NCI-H524 treated with DMSO at 0.1 percent for 48 hours (cell line): Measurements from ENCODE around the gene PPM1M.

ENCODE experiments used
- DNase-seq: peaks from one replicate; lab custom pipeline; 2025; lab: John Stamatoyannopoulos, UW

PPM1M gene

GRCh38 chr3:52216585-52217408 is 28.8 kb upstream of the PPM1M start:
- DNase-seq: no peak

DNA sequence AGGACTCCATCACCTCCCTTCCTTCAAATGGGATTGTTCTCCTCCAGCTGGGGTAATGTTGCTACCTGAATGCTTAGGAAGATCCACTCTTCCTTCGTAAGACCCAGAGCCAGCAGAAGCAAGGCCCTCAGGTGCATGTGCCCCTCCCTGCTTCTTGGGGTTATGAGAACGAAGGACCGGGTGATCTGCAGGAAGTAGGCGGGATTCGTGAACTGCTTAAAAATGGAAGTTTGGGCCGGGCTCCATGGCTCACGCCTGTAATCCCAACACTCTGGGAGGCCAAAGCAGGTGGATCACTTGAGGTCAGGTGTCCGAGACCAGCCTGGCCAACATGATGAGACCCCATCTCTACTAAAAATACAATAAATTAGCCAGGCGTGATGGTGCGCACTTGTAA is 28.2 kb upstream of the PPM1M start:
- DNase-seq: no peak

GRCh38 chr3:52218026-52218425 is 27.5 kb upstream of the PPM1M start:
- DNase-seq: no peak

DNA sequence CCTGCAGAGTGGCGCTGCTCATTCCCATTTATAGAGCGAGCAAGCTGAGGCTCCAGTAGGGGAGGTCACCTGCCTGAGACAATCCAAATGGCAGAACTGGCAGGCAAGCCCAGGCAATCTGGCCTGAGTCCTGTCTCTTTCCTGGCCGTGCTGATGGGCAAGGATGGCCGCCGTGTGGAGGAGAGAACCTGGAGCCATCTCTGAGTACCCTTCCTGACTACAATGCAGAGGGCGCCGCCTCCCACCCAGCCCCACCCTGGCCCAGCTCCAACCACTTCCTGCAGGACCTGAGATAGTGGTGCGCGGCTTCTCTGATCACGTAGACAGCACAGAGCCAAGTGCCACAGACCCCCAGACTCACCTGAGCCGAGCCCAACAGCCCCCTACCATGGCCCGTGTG is 27.1 kb upstream of the PPM1M start:
- DNase-seq: no peak

- no peak for DNase-seq
Measured at GRCh38 chr3:52218937-52219650, 26.5 kb upstream of the PPM1M start.

DNA sequence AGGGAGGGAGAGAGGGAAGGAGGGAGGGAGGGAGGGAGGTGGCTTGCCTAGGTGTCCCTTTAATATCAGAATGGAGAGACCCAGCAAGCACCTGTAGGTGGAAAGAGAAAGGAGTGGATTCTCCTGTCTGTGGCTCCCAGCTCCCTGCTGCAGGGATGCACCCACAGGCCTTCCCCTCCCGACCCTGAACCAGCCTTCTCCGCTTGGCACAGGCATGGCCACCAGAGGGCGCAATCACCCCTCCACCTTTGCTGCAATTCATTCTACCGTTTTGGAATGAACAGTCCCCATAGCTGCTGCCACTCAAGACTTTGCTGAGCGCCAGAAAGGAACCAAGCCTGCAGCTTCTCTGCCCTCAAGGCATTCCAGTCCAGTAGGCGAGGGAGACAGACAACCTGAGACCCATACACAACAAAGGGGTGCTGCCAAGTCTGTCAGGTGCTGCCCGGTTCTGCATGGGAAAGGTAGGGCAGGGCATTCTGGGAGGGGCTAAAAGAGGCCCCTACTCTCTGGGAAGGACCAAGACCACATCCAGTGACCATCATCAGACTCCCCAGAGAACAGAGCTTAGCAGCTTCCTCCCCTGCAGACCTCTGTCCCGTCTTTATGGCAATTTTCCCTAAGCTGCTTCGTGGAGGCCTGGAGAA is 25.1 kb upstream of the PPM1M start:
- no peak for DNase-seq

GRCh38 chr3:52221141-52221562 is 24.4 kb upstream of the PPM1M start:
- DNase-seq: no peak

DNA sequence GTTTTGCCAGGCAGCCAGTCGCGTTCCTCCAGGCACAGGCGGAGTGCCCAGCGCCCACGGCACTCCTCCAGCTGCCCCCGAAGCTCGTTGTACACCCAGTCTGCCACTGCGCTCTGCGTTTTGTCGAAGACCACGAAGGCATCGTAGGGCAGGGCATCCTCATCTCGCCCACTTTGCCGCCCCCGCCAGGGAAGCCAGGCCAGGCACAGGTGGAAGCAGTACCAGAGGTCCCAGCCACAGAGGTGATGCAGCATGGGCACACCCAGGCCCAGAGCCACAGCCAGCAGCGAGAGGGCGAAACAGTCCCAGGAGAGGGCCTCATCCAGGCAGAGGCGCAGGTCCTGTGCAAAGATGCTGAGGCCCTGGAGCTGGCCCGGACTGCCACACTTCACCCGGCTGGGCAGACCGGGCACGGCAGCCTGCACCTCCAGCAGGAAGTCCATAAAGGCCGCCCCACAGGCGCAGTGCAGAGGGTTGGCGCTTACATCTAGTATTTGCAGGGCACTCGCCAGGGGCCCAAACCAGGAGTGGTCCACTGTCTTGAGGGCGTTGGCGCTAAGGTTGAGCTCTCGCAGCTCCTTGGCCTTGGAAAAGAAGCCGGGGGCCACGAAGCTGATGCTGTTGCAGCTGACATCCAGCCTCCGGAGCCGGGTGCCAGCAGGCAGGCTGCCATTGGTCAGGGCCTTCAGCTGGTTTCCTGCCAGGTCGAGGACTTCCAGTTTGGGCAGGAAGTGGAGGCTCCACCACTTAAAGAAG is 23.8 kb upstream of the PPM1M start:
- no peak for DNase-seq

GRCh38 chr3:52222319-52223221 is 23.0 kb upstream of the PPM1M start:
- no peak for DNase-seq

- DNase-seq: no peak
Measured at GRCh38 chr3:52223449-52224408, 21.8 kb upstream of the PPM1M start.

GRCh38 chr3:52225452-52226228 is 19.9 kb upstream of the PPM1M start, which contains the start of gene TLR9:
TLR9 (minus strand) TSS chr3:52225645; CDS start chr3:52225529, 116 bp downstream.
- no peak for DNase-seq

DNA sequence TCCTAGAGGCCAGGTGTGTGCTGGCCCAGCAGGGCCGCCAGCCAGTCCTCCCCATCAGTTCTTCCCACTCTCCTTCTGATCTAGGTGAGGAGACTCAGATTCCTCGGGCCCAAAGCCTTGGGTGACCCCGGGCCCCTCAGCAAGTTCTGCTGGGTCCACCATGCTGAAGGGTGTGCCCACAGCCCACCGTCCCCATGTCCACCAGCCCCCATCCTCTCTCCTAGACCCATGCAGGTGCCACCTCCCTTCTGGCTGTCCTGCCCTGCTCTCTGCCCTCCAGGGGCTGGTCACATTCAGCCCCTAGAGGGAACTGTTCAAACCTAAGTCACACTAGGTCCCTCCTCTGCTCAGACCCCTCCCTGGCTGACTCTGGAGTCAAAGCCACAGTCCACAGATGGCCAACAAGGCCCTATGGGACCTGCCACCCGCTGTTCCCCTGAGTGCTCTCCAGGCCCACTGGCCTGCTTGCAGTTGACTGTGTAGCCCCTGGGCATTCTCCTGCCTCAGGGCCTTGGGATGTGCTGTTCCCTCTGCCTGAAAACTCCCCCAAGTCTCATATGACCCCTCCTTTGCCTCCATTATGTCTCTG is 19.2 kb upstream of the PPM1M start:
- DNase-seq: no peak

DNA sequence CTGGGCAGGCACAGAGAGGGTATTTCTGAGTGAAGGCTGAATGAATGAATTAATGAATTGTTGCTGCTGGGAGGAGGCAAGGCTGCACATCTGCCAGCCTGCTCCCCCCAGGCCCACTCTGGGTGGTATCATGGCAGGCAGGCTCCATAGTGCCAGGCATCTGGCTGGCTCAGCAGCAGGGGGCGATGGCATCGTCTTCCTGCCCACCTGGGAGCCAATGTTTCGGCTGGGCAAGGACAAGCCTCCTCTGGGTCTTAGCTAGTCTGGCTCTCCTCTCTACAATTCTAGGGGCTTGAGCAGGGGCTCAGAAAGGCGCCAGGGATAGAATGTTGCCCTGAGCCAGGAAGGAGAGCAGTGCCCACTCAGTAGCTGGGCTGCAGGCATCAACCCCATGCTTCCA is 18.4 kb upstream of the PPM1M start:
- no peak for DNase-seq

DNA sequence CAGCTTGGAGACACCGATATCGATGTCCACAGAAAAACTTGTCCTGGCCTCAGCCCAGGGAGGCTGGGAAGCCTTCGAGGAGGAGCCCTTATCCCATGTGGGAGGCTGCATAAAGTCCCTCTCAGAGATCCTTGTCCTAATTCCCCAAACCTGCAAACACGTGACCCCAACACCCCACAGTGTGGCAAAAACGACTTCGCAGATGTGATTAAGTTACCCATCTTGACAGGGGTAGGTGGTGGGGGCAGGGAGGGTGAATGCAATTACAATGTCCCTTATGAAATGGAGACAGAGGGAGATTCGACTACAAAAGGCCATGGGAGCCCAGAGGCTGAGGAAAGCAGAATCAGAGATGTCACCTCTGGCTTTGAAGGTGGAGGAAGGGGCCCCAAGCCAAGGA is 17.8 kb upstream of the PPM1M start:
- DNase-seq: no peak

DNA sequence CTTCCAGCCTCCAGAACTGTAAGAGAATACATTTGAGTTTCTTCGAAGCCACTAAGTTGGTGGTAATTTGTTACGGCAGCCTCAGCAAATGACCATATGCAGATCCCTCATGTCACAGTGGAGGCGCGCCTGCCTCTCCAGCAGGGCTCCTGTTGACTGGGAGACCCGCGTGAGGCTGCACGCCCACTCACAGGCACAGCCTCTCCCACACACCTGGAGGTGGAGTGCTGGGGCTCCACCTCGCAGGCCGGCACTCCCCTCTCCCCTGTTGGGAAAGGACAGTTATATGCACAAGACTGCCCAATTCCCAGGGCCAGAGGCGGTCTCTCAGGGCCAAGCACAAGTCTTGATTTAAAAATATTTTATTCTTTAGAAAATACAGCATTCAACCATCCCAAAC is 17.3 kb upstream of the PPM1M start:
- no peak for DNase-seq

DNA sequence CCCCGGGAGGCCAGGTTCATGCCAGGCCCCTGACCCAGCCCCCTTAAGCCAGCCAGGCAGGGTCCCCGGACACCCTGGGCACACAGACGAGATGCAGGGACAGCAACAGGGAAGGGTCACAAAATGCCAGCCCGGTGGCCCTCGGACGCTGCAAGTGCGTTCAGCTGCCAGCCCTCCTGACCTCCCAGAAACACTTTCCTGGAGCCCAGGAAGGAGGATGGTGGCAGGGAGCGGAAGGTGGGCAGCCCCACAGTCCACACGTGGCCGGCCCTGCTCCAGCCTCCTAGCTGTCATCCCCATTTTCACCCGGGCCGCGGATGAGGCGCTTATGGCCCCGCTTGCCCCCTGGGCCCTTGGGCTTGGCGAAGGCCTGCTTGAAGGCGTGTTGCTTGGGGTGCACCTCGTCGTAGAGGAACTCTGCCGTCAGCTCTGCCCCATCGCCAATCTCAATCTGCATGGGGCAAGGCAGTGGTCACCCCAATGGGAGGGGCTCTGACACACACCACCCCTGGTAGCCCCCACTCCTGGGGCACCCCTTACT is 16.7 kb upstream of the PPM1M start:
- DNase-seq: no peak

DNA sequence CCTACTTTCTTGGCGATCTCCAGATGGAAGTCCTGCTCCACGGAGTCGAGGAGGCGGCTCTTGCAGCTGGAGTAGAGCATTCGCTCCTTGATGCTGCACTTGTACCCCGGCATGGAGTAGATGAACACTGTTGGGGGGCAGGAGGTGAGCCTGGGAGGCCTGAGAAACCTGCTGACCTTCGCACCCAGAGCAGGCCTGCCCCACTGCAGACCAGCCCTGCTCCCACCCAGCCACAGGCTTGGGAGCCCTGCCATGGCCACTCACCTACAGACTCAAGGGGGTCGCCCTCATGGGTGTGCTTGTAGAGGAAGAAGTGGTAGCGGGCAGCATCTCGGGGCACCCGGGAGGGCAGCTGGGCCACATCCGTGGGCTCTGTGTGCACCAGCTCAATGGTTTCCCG is 15.9 kb upstream of the PPM1M start:
- DNase-seq: no peak

GRCh38 chr3:52230461-52230860 is 15.1 kb upstream of the PPM1M start:
- DNase-seq: no peak
